Measurements from ENCODE around the gene ANKRD28.

ANKRD28 gene

DNA sequence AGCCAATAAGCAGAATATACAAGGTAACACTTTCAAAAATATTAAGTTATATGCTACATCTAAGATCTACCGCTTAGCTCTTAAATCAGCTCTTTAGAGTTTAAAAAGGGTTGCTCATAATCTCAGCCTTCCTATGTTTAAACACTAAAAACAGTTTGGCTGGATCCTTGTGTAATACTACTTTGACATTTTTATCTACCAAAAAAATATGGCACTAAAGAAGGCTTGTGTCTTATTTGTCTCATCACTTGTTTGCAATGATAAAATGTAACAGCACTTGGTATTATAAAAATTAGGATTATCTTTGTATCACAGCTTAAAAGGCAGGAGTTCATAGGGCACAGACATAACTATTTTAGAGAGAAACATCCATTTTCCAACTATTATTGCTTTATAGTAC is 9.8 kb downstream of the ANKRD28 start:
- H3K4me1 ChIP-seq: peaks cover 0 to 32% (median 5%) of the 10 kb centered on the region in 4 donors
- intact Hi-C loops (cut with DNase I; ENCODE audit: low total_unique reads): no loop called here
- H3K9me3 ChIP-seq: no peaks in the 10 kb centered on the region
- H3K27ac ChIP-seq: no peak overlapping the region
- TF ChIP-seq, protein P1, sequence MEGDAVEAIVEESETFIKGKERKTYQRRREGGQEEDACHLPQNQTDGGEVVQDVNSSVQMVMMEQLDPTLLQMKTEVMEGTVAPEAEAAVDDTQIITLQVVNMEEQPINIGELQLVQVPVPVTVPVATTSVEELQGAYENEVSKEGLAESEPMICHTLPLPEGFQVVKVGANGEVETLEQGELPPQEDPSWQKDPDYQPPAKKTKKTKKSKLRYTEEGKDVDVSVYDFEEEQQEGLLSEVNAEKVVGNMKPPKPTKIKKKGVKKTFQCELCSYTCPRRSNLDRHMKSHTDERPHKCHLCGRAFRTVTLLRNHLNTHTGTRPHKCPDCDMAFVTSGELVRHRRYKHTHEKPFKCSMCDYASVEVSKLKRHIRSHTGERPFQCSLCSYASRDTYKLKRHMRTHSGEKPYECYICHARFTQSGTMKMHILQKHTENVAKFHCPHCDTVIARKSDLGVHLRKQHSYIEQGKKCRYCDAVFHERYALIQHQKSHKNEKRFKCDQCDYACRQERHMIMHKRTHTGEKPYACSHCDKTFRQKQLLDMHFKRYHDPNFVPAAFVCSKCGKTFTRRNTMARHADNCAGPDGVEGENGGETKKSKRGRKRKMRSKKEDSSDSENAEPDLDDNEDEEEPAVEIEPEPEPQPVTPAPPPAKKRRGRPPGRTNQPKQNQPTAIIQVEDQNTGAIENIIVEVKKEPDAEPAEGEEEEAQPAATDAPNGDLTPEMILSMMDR (IDR thresholded peaks at IDR 0.05): no peak
- no peak for DNase-seq
- H3K4me3 ChIP-seq: no peak overlapping the region
- no peaks in the 10 kb centered on the region for H3K36me3 ChIP-seq
- H3K27me3 ChIP-seq: no peaks in the 10 kb centered on the region

DNA sequence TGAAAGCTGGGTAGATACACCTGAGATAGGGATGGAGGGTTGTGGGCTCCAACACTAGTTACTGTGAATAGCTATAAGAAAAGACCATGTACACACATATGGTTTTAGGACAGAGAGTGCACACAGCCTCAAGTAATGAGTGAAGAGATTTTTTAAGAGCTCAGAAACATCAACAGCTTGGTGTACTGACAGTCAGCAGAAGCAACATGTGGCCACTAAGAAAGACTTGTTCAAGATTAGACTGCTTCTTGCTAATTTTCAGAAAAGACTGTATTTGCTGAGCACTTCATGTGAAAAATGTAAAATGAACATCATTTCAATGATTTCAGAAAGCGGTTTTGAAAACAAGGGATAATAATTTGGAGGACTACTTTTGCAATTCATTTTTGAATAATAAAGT is 10.3 kb downstream of the ANKRD28 start:
- Histone ChIP-seq H3K36me3 (no peaks in the 10 kb centered on the region), H3K4me1 (peaks cover 0 to 36% (median 7%) of the 10 kb centered on the region in 4 donors), H3K27ac (no peak overlapping the region), H3K27me3 (no peaks in the 10 kb centered on the region), H3K9me3 (no peaks in the 10 kb centered on the region), H3K4me3 (no peak overlapping the region)
- intact Hi-C loops (cut with DNase I; ENCODE audit: low total_unique reads): no loop called here
- no peak for DNase-seq
- TF ChIP-seq, protein P1 (IDR thresholded peaks at IDR 0.05): no peak

DNA sequence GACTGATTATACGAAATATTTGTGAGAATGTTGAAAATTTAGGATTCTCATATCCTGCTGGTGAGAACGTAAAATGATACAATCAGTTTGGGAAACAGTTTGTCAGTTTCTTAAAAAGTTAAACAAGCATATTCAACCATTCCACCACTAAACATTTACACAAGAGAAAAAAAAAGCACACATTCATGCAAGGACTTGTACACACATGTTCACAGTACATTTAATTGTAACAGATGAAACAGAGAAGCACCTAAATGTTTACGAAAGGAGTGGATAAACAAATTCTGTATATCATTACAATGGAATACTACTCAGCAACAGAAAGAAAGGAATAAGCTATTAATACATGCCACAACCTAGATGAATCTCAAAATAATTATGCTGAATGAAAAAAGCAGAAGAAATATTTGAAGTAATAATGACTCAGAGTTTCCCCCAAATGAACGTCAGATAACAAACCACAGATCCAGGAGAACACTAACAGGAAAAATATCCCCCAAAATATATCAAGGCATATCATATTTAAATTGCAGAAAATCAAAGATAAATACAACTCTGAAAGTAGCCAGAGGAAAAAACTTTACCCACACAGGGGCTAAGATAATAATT is 14.3 kb downstream of the ANKRD28 start:
- H3K27ac ChIP-seq: peak overlapping the region; percentile 34 to 46

DNA sequence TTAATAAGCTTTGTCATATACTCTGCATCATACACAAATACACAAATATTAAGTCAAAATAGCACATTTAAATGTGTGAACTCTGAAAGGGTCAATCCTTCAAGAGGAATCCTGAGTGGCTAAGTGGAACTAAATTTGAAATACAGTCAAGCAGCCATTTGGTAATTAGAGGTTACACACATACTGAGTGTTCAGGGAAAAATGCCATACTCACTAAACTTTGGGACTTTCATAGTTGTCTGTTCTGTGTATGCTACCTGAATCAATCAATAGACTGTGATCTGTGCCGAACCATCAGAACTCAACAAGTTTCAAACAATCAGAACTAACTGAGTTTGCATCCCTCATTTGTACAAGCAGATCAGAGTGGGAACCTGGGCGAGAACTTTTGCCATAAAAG is 15.3 kb downstream of the ANKRD28 start:
- no peaks in the 10 kb centered on the region for H3K9me3 ChIP-seq
- intact Hi-C loops (cut with DNase I; ENCODE audit: low total_unique reads): no loop called here
- peak overlapping the region in 1 of 2 donors; percentile 46 for H3K27ac ChIP-seq
- H3K27me3 ChIP-seq: no peaks in the 10 kb centered on the region
- peak overlapping the region in 1 of 2 donors; percentile 1 for H3K4me3 ChIP-seq
- TF ChIP-seq, protein P1 (IDR thresholded peaks at IDR 0.05): no peak
- no peak for DNase-seq
- peaks cover 0 to 43% (median 15%) of the 10 kb centered on the region in 4 donors for H3K4me1 ChIP-seq
- no peaks in the 10 kb centered on the region for H3K36me3 ChIP-seq

More for the DNA sequence above, 14.3 kb downstream of the ANKRD28 start:
- H3K36me3 ChIP-seq: no peaks in the 10 kb centered on the region
- no peaks in the 10 kb centered on the region for H3K27me3 ChIP-seq
- DNase-seq: no peak
- H3K9me3 ChIP-seq: no peaks in the 10 kb centered on the region
- peak overlapping the region in 1 of 2 donors; percentile 5 for H3K4me3 ChIP-seq
- H3K4me1 ChIP-seq: peaks cover 0 to 47% (median 15%) of the 10 kb centered on the region in 4 donors
- intact Hi-C loops (cut with DNase I; ENCODE audit: low total_unique reads): no loop called here
- TF ChIP-seq, protein P1 (IDR thresholded peaks at IDR 0.05): no peak

DNA sequence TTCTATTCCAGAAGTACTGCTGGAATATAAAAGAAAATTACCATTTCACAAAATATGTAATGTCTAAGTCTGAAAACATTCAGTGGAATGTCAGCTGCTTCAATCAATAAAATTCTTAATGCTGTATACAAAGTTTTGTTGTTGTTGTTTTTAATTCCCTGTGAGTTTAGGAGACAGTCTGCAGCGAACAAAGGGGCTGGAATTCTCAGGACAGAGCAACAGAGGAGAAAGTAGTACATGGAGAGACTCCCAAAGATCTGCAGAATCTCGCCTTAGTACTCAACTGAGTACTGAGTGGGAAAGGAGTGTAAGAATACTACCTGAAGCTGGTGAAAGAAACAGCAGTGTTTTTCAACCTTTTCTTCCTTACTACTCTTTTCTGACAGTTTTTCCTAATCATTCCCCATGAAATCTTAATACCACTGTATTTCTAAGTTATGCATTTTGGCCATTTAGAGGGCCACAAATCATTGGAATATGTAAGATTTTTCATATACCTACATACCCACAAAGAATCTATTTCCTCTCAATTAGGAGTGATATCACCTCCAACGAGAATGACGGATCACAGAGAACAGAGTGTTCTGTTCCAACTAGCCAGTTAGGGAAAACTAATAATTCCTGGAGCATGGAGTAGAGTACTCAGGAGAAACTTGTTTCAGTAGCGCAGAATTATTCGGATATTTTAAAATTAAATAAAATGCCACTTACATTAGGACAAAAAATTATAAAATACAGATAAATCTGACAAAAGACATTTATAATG is 16.0 kb downstream of the ANKRD28 start:
- Histone ChIP-seq H3K9me3 (no peaks in the 10 kb centered on the region), H3K27me3 (no peaks in the 10 kb centered on the region), H3K36me3 (no peaks in the 10 kb centered on the region), H3K4me3 (no peak overlapping the region), H3K27ac (peak overlapping the region; percentile 34 to 46), H3K4me1 (peaks cover 0 to 40% (median 14%) of the 10 kb centered on the region in 4 donors)
- no peak for DNase-seq
- intact Hi-C loops (cut with DNase I; ENCODE audit: low total_unique reads): no loop called here
- TF ChIP-seq, protein P1 (IDR thresholded peaks at IDR 0.05): no peak

Data from tibial artery (tissue), 4 donors.